CD4-positive, alpha-beta T cell treated with Interleukin-15 for 4 hours (primary cell): Measurements from ENCODE around the gene SLC24A4.
A peak's percentile ranks its signal among the peaks of the same experiment; 100 is the strongest.

ENCODE experiments used
- DNase-seq: peaks from one replicate; pipeline ENCODE4 v3.0.0-alpha.2; 2020; ENCODE audit warnings: low spot score

The SLC24A4 gene

GRCh38 chr14:92459030-92459949 is 136.3 kb downstream of the SLC24A4 start:
- DNase-seq: no peak

- no peak for DNase-seq
Observed at GRCh38 chr14:92459950-92460421, 137.0 kb downstream of the SLC24A4 start.

GRCh38 chr14:92460541-92460915 is 137.6 kb downstream of the SLC24A4 start:
- DNase-seq: no peak

GRCh38 chr14:92460916-92461579 is 138.1 kb downstream of the SLC24A4 start:
- DNase-seq: peak; percentile 32

- no peak for DNase-seq
Observed at GRCh38 chr14:92461891-92462290, 138.9 kb downstream of the SLC24A4 start.

- no peak for DNase-seq
Observed at GRCh38 chr14:92462568-92462967, 139.6 kb downstream of the SLC24A4 start.

GRCh38 chr14:92463141-92463540 is 140.2 kb downstream of the SLC24A4 start:
- DNase-seq: no peak

- no peak for DNase-seq
Observed at GRCh38 chr14:92464156-92464555, 141.2 kb downstream of the SLC24A4 start.

- no peak for DNase-seq
Observed at GRCh38 chr14:92464716-92465115, 141.8 kb downstream of the SLC24A4 start.

GRCh38 chr14:92465353-92466055 is 142.5 kb downstream of the SLC24A4 start:
- DNase-seq: no peak

- DNase-seq: no peak
Observed at GRCh38 chr14:92466059-92466458, 143.1 kb downstream of the SLC24A4 start.

- DNase-seq: no peak
Observed at GRCh38 chr14:92469515-92469914, 146.6 kb downstream of the SLC24A4 start.

GRCh38 chr14:92470215-92470614 is 147.2 kb downstream of the SLC24A4 start:
- DNase-seq: no peak

GRCh38 chr14:92470811-92471210 is 147.8 kb downstream of the SLC24A4 start:
- DNase-seq: no peak

- DNase-seq: no peak
Observed at GRCh38 chr14:92471919-92472318, 149.0 kb downstream of the SLC24A4 start.

GRCh38 chr14:92472860-92473259 is 149.9 kb downstream of the SLC24A4 start:
- DNase-seq: no peak

GRCh38 chr14:92473261-92473968 is 150.4 kb downstream of the SLC24A4 start:
- no peak for DNase-seq

GRCh38 chr14:92473969-92474535 is 151.1 kb downstream of the SLC24A4 start:
- DNase-seq: no peak

- DNase-seq: no peak
Observed at GRCh38 chr14:92475037-92475436, 152.1 kb downstream of the SLC24A4 start.

GRCh38 chr14:92475451-92476187 is 152.7 kb downstream of the SLC24A4 start:
- no peak for DNase-seq

GRCh38 chr14:92480856-92481255 is 157.9 kb downstream of the SLC24A4 start:
- DNase-seq: no peak
